WTC11 (cell line): ENCODE measurements around the gene CHD3. TPM values are rescaled to one million over a fixed set of nuclear protein-coding genes. Genes with fewer than 3 reads are reported as not detected.
A peak's percentile ranks its signal among the peaks of the same experiment; 100 is the strongest.

ENCODE experiments used
- ATAC-seq: fragments of 200-7000 bp; cut with Tn5 transposase; 2 replicates; pipeline ENCODE4 v1.10.0; 2021; ENCODE audit warnings: mild to moderate bottlenecking, moderate library complexity
- CTCF ChIA-PET: fragments of 300-600 bp; sonication (Branson Sonifier 250); formaldehyde crosslinking; loops from one replicate; lab custom pipeline; 2021; ENCODE audit warnings: antibody characterized with exemption; lab: Charles Lee
- POLR2A ChIA-PET: fragments of 350-600 bp; sonication (Branson Sonifier 250); formaldehyde crosslinking; loops from one replicate; lab custom pipeline; 2021; ENCODE audit warnings: antibody characterized with exemption; lab: Charles Lee
- DNase-seq: peaks from one replicate; pipeline ENCODE4 v3.0.0; 2021; ENCODE audit warnings: low spot score
- H3K27ac Mint-ChIP-seq: 2 replicates; pipeline ENCODE4 v1.8.0; 2021; ENCODE audit warnings: mixed read lengths
- H3K27me3 Mint-ChIP-seq: 2 replicates; pipeline ENCODE4 v1.8.0; 2021; ENCODE audit warnings: low read depth, mild to moderate bottlenecking, moderate library complexity, mixed read lengths
- H3K36me3 Mint-ChIP-seq: 2 replicates; pipeline ENCODE4 v1.8.0; 2021; ENCODE audit warnings: mixed read lengths
- H3K4me1 Mint-ChIP-seq: 2 replicates; pipeline ENCODE4 v1.8.0; 2022; ENCODE audit warnings: mixed read lengths
- H3K4me3 Mint-ChIP-seq: 2 replicates; pipeline ENCODE4 v1.8.0; 2021; ENCODE audit warnings: mild to moderate bottlenecking, moderate library complexity, mixed read lengths
- H3K9me3 Mint-ChIP-seq: 2 replicates; pipeline ENCODE4 v1.8.0; 2021; ENCODE audit warnings: mixed read lengths
- CTCF ChIP-seq: fragments of 200-600 bp; IDR thresholded peaks from 2 replicates; pipeline ENCODE4 v1.8.0; 2022; ENCODE audit warnings: antibody characterized with exemption
- FOXK1 ChIP-seq: sonication (generic); formaldehyde crosslinking; IDR thresholded peaks from 2 replicates; pipeline ENCODE4 v1.8.0; 2022; ENCODE audit warnings: mild to moderate bottlenecking, moderate library complexity, missing genetic modification reagents
- HMGA2 ChIP-seq: fragments of 250-450 bp; sonication (Bioruptor Pico); IDR thresholded peaks from 2 replicates; pipeline ENCODE4 v1.4.0; 2021; ENCODE audit warnings: mild to moderate bottlenecking, moderate library complexity
- IRF2 ChIP-seq: sonication (generic); formaldehyde crosslinking; IDR thresholded peaks from 2 replicates; pipeline ENCODE4 v1.8.0; 2022; ENCODE audit warnings: low read depth, missing genetic modification reagents, borderline replicate concordance
- JAZF1 ChIP-seq: fragments of 250-450 bp; sonication (Bioruptor Pico); IDR thresholded peaks from 2 replicates; pipeline ENCODE4 v1.9.0; 2021; ENCODE audit warnings: moderate library complexity, mild to moderate bottlenecking, inconsistent platforms
- MYBL2 ChIP-seq: sonication (generic); formaldehyde crosslinking; IDR thresholded peaks from 2 replicates; pipeline ENCODE4 v1.8.1; 2023; ENCODE audit warnings: mild to moderate bottlenecking, moderate library complexity, missing genetic modification reagents
- NFE2L1 ChIP-seq: sonication (generic); formaldehyde crosslinking; IDR thresholded peaks from 2 replicates; pipeline ENCODE4 v1.8.1; 2023; ENCODE audit warnings: missing genetic modification reagents
- NR1H2 ChIP-seq: sonication (generic); formaldehyde crosslinking; IDR thresholded peaks from 2 replicates; pipeline ENCODE4 v1.9.0; 2021; ENCODE audit warnings: mild to moderate bottlenecking, moderate library complexity, missing genetic modification reagents
- NR2C2 ChIP-seq: sonication (generic); formaldehyde crosslinking; IDR thresholded peaks from 2 replicates; pipeline ENCODE4 v1.8.0; 2022; ENCODE audit warnings: mild to moderate bottlenecking, missing genetic modification reagents
- NR3C1 ChIP-seq: sonication (generic); formaldehyde crosslinking; conservative IDR thresholded peaks from 2 replicates; pipeline ENCODE4 v1.8.1; 2023; ENCODE audit warnings: low read depth, mild to moderate bottlenecking, missing genetic modification reagents
- PRDM15 ChIP-seq: sonication (generic); formaldehyde crosslinking; IDR thresholded peaks from 2 replicates; pipeline ENCODE4 v1.8.0; 2022; ENCODE audit warnings: missing genetic modification reagents
- SOX15 ChIP-seq: fragments of 250-450 bp; sonication (Bioruptor Pico); IDR thresholded peaks from 2 replicates; pipeline ENCODE4 v1.9.0; 2021; ENCODE audit warnings: mild to moderate bottlenecking
- TCF7 ChIP-seq: sonication (generic); formaldehyde crosslinking; IDR thresholded peaks from 2 replicates; pipeline ENCODE4 v1.8.0; 2022; ENCODE audit warnings: mild to moderate bottlenecking, low read depth, missing genetic modification reagents, moderate library complexity
- USF1 ChIP-seq: sonication (generic); formaldehyde crosslinking; IDR thresholded peaks from 2 replicates; pipeline ENCODE4 v1.8.0; 2022; ENCODE audit warnings: mild to moderate bottlenecking, missing genetic modification reagents
- ZBTB21 ChIP-seq: sonication (generic); formaldehyde crosslinking; IDR thresholded peaks from 2 replicates; pipeline ENCODE4 v1.8.1; 2023; ENCODE audit warnings: mild to moderate bottlenecking, missing genetic modification reagents, borderline replicate concordance
- ZMAT4 ChIP-seq: fragments of 250-450 bp; sonication (Bioruptor Pico); IDR thresholded peaks from 2 replicates; pipeline ENCODE4 v1.9.0; 2021; ENCODE audit warnings: mild to moderate bottlenecking
- ZNF138 ChIP-seq: sonication (generic); formaldehyde crosslinking; conservative IDR thresholded peaks from 2 replicates; pipeline ENCODE4 v1.8.1; 2022; ENCODE audit warnings: mild to moderate bottlenecking, moderate library complexity, missing genetic modification reagents
- ZNF219 ChIP-seq: sonication (generic); formaldehyde crosslinking; IDR thresholded peaks from 2 replicates; pipeline ENCODE4 v1.8.0; 2023; ENCODE audit warnings: missing genetic modification reagents, mild to moderate bottlenecking, borderline replicate concordance
- ZNF416 ChIP-seq: fragments of 250-450 bp; sonication (Bioruptor Pico); IDR thresholded peaks from 2 replicates; pipeline ENCODE4 v1.9.0; 2021; ENCODE audit warnings: mild to moderate bottlenecking, inconsistent platforms
- ZNF671 ChIP-seq: fragments of 250-450 bp; sonication (Bioruptor Pico); IDR thresholded peaks from 2 replicates; pipeline ENCODE4 v1.8.0; 2021; ENCODE audit warnings: mild to moderate bottlenecking
- total RNA-seq: library from RNA; stranded (reverse); gene quantifications from 3 replicates; pipeline ENCODE4 v1.2.3, GENCODE V29; 2021
- TF ChIP-seq, protein P1 (sequence below): sonication (generic); formaldehyde crosslinking; IDR thresholded peaks from 2 replicates; pipeline ENCODE4 v1.8.1; 2023; ENCODE audit warnings: mild to moderate bottlenecking, missing genetic modification reagents, moderate library complexity

Gene CHD3
- total RNA-seq, 1 experiment from 2014 or later = 39.5 TPM

DNA sequence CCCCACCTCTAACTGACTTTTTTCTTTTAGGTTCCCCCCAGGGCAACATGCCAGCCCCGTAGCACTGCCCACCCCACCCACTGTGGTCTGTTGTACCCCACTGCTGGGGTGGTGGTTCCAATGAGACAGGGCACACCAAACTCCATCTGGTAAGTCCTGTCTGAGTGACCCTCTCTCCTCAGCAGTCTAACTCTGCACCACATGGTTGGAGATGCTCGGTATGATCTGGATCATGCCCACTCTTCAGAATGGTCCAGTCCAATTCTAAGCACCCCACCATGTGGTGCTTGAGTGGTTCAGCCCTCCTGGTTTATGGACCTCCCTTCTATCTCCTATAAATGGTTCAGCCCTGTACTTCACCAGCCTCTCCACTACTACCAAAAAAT lies 48.7 kb upstream of the CHD3 start:
- TF ChIP-seq ZNF138 (CRISPR knock-in tag) = no peak
- no peak for TF ChIP-seq MYBL2 (CRISPR knock-in tag)
- no peak for TF ChIP-seq IRF2 (CRISPR knock-in tag)
- no peak for TF ChIP-seq JAZF1 (CRISPR knock-in tag)
- TF ChIP-seq NR3C1 = no peak
- no peak for TF ChIP-seq TCF7 (CRISPR knock-in tag)
- TF ChIP-seq, protein P1, sequence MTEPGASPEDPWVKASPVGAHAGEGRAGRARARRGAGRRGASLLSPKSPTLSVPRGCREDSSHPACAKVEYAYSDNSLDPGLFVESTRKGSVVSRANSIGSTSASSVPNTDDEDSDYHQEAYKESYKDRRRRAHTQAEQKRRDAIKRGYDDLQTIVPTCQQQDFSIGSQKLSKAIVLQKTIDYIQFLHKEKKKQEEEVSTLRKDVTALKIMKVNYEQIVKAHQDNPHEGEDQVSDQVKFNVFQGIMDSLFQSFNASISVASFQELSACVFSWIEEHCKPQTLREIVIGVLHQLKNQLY = no peak
- no peak for TF ChIP-seq ZNF416 (CRISPR knock-in tag)
- ATAC-seq (no peak), DNase-seq (no peak)
- ChIA-PET POLR2A (no interaction called here), CTCF (no interaction called here)
- H3K27me3 Mint-ChIP-seq = peaks cover 47% of the 10 kb centered on the region
- H3K4me3 Mint-ChIP-seq = no peak overlapping the region
- no peaks in the 10 kb centered on the region for H3K36me3 Mint-ChIP-seq
- H3K27ac Mint-ChIP-seq = no peak overlapping the region
- no peaks in the 10 kb centered on the region for H3K9me3 Mint-ChIP-seq
- peaks cover 40% of the 10 kb centered on the region for H3K4me1 Mint-ChIP-seq

DNA sequence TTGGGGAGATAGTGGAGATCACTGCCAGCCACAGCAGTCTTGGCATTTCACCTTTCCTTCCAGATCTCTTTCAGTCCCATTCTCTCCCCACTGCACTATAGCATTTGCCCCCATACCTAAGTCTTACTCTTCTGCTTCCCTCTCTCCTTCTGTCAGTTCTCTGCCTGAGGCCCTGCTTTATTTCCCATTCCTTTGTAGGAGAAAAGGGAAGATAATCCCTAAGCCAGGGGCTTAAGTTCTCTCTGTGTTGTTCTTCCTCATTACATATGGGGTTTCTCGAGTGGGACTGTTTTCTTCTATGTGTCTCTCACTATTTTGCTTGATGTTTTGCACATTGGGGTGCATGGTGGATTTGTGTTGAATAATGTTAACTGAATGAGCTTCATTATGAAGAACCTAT lies 48.1 kb upstream of the CHD3 start:
- ATAC-seq (no peak), DNase-seq (no peak)
- TF ChIP-seq CTCF = no peak
- TF ChIP-seq SOX15 (CRISPR knock-in tag) = no peak
- TF ChIP-seq ZNF219 (CRISPR knock-in tag) = no peak
- no peak for TF ChIP-seq HMGA2 (CRISPR knock-in tag)
- no peak for TF ChIP-seq USF1
- no peak for TF ChIP-seq ZNF671
- TF ChIP-seq FOXK1 (CRISPR knock-in tag) = no peak
- no peak for TF ChIP-seq NR1H2
- no peak for TF ChIP-seq NFE2L1 (CRISPR knock-in tag)
- TF ChIP-seq ZBTB21 (CRISPR knock-in tag) = no peak
- TF ChIP-seq PRDM15 (CRISPR knock-in tag) = no peak
- TF ChIP-seq, protein P1 = no peak
- no peak for TF ChIP-seq NR2C2
- TF ChIP-seq ZNF416 (CRISPR knock-in tag) = no peak
- no peak for TF ChIP-seq ZMAT4 (CRISPR knock-in tag)
- peaks cover 48% of the 10 kb centered on the region for H3K27me3 Mint-ChIP-seq
- no peak overlapping the region for H3K27ac Mint-ChIP-seq
- CTCF ChIA-PET = no interaction called here
- H3K36me3 Mint-ChIP-seq = no peaks in the 10 kb centered on the region
- no peaks in the 10 kb centered on the region for H3K9me3 Mint-ChIP-seq
- H3K4me3 Mint-ChIP-seq = peak overlapping the region; percentile 81
- peaks cover 43% of the 10 kb centered on the region for H3K4me1 Mint-ChIP-seq
- POLR2A ChIA-PET = no interaction called here
